ENCODE data around the gene CATSPERZ. TPM values are rescaled to one million over a fixed set of nuclear protein-coding genes. Genes with fewer than 3 reads are reported as not detected.

CATSPERZ gene
- total and polyA plus RNA-seq, 2 of the 13 experiments (the other 11 are each of a cell fraction or from before 2014, with no cell fraction given), result 0.22 to 0.48 TPM

GRCh38 chr11:64284962-64285884, 14.9 kb upstream of the CATSPERZ start, which contains the start of gene GPR137 (continued):
- TF ChIP-seq TRAFD1 (CRISPR knock-in tag; IDR thresholded peaks at IDR 0.05; ENCODE audit: borderline replicate concordance) (no peak), ZBTB42 (CRISPR knock-in tag; IDR thresholded peaks at IDR 0.05) (no peak), BCL6 (CRISPR knock-in tag; IDR thresholded peaks at IDR 0.05) (no peak), ZNF644 (CRISPR knock-in tag; IDR thresholded peaks at IDR 0.05; ENCODE audit: low read depth) (no peak), ZNF317 (CRISPR knock-in tag; IDR thresholded peaks at IDR 0.05) (no peak), KDM6A (CRISPR knock-in tag; IDR thresholded peaks at IDR 0.05; ENCODE audit: low read depth) (no peak), ARID2 (CRISPR knock-in tag; IDR thresholded peaks at IDR 0.05; ENCODE audit: borderline replicate concordance) (no peak), CREM (IDR thresholded peaks at IDR 0.05) (no peak), CREM (CRISPR knock-in tag; IDR thresholded peaks at IDR 0.05) (no peak), ZBTB7B (CRISPR knock-in tag; IDR thresholded peaks at IDR 0.05) (no peak), ATF5 (CRISPR knock-in tag; IDR thresholded peaks at IDR 0.05; ENCODE audit: low read depth) (no peak), ZBTB34 (CRISPR knock-in tag; IDR thresholded peaks at IDR 0.05) (no peak), ZNF616 (CRISPR knock-in tag; IDR thresholded peaks at IDR 0.05; ENCODE audit: low read depth) (no peak), SP140L (CRISPR knock-in tag; IDR thresholded peaks at IDR 0.05; ENCODE audit: borderline replicate concordance) (no peak), WIZ (CRISPR knock-in tag; IDR thresholded peaks at IDR 0.05) (no peak), NONO (IDR thresholded peaks at IDR 0.05) (no peak), NONO (CRISPR knock-in tag; conservative IDR thresholded peaks at IDR 0.05) (peak; percentile 54; the same call in 1 of the 2 replicates), ATM (IDR thresholded peaks at IDR 0.05; ENCODE audit: borderline replicate concordance) (no peak), PPARG (CRISPR knock-in tag; conservative IDR thresholded peaks at IDR 0.05) (no peak), ZBTB8A (CRISPR knock-in tag; IDR thresholded peaks at IDR 0.05; ENCODE audit: borderline replicate concordance, low read depth) (no peak), KLF16 (CRISPR knock-in tag; IDR thresholded peaks at IDR 0.05) (0 out of 4 replicates have a peak, but pooled peaks of 1 of the 2 experiments have one; percentile 18)
- TF ChIP-seq, protein P1, sequence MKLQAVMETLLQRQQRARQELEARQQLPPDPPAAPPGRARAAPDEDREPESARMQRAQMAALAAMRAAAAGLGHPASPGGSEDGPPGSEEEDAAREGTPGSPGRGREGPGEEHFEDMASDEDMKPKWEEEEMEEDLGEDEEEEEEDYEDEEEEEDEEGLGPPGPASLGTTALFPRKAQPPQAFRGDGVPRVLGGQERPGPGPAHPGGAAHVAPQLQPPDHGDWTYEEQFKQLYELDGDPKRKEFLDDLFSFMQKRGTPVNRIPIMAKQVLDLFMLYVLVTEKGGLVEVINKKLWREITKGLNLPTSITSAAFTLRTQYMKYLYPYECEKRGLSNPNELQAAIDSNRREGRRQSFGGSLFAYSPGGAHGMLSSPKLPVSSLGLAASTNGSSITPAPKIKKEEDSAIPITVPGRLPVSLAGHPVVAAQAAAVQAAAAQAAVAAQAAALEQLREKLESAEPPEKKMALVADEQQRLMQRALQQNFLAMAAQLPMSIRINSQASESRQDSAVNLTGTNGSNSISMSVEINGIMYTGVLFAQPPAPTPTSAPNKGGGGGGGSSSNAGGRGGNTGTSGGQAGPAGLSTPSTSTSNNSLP (IDR thresholded peaks at IDR 0.05; ENCODE audit: low read depth, low read length), result no peak

Measured in HepG2 (cell line).